ENCODE results near the gene ZMAT3.

ZMAT3 gene

GRCh38 chr3:179021119-179021903 lies 50.3 kb downstream of the ZMAT3 start:
- no peak for DNase-seq

- no peak for DNase-seq
Measured at GRCh38 chr3:179020112-179020511, 51.5 kb downstream of the ZMAT3 start.

GRCh38 chr3:179018808-179019207 lies 52.8 kb downstream of the ZMAT3 start:
- no peak for DNase-seq

GRCh38 chr3:179016979-179017670 lies 54.5 kb downstream of the ZMAT3 start:
- no peak for DNase-seq

GRCh38 chr3:179015551-179016020 lies 56.0 kb downstream of the ZMAT3 start:
- peak; percentile 89 for DNase-seq

- no peak for DNase-seq
Measured at GRCh38 chr3:179005706-179006105, 65.9 kb downstream of the ZMAT3 start.

- no peak for DNase-seq
Measured at GRCh38 chr3:179005213-179005612, 66.4 kb downstream of the ZMAT3 start.

- no peak for DNase-seq
Measured at GRCh38 chr3:179000659-179001058, 71.0 kb downstream of the ZMAT3 start.

GRCh38 chr3:179000144-179000543 lies 71.5 kb downstream of the ZMAT3 start:
- no peak for DNase-seq

GRCh38 chr3:178996399-178996798 lies 75.2 kb downstream of the ZMAT3 start:
- no peak for DNase-seq

GRCh38 chr3:178990293-178990692 lies 81.3 kb downstream of the ZMAT3 start:
- no peak for DNase-seq

GRCh38 chr3:178989821-178990220 lies 81.8 kb downstream of the ZMAT3 start:
- no peak for DNase-seq

GRCh38 chr3:178987745-178988144 lies 83.9 kb downstream of the ZMAT3 start:
- DNase-seq: no peak

GRCh38 chr3:178986456-178986855 lies 85.2 kb downstream of the ZMAT3 start:
- no peak for DNase-seq

- DNase-seq: no peak
Measured at GRCh38 chr3:178982137-178982536, 89.5 kb downstream of the ZMAT3 start.

- DNase-seq: no peak
Measured at GRCh38 chr3:178975320-178975719, 96.3 kb downstream of the ZMAT3 start.

- no peak for DNase-seq
Measured at GRCh38 chr3:178971614-178972013, 100.0 kb downstream of the ZMAT3 start.

- DNase-seq: no peak
Measured at GRCh38 chr3:178969004-178969700, 102.5 kb downstream of the ZMAT3 start.
